ENCODE measurements around the gene SLC12A2. TPM values are rescaled to one million over a fixed set of nuclear protein-coding genes. Genes with fewer than 3 reads are reported as not detected.
A peak's percentile ranks its signal among the peaks of the same experiment; 100 is the strongest.

The SLC12A2 gene
- total and polyA plus RNA-seq, 9 of the 15 experiments (the other 6 are each of a cell fraction or from before 2014, with no cell fraction given) = 5.1 to 20.3 (median 12.6) TPM

- peak; percentile 100 for TF ChIP-seq TCF7 (IDR thresholded peaks at IDR 0.05; ENCODE audit: borderline replicate concordance)
- 0 out of 2 replicates have a peak, but pooled peaks have one; percentile 28 for TF ChIP-seq ZNF175 (CRISPR knock-in tag; IDR thresholded peaks at IDR 0.05; ENCODE audit: low read depth)
- TF ChIP-seq STAT5A (IDR thresholded peaks at IDR 0.05; ENCODE audit: borderline replicate concordance, low read length) = peak; percentile 67
- no peak for TF ChIP-seq MYNN (IDR thresholded peaks at IDR 0.05)
- TF ChIP-seq MYNN (CRISPR knock-in tag; IDR thresholded peaks at IDR 0.05) = no peak
- peak; percentile 99 for TF ChIP-seq FOSL1 (tag; conservative IDR thresholded peaks at IDR 0.05)
- TF ChIP-seq KAT7 (CRISPR knock-in tag; IDR thresholded peaks at IDR 0.05; ENCODE audit: borderline replicate concordance) = no peak
- no peak for TF ChIP-seq ILK (tag; IDR thresholded peaks at IDR 0.05; ENCODE audit: borderline replicate concordance, low read depth)
- TF ChIP-seq KLF13 (tag; IDR thresholded peaks at IDR 0.05; ENCODE audit: borderline replicate concordance, low read depth) = no peak
- TF ChIP-seq CBFA2T3 (IDR thresholded peaks at IDR 0.05) = peak; percentile 91
- TF ChIP-seq FOXK2 (conservative IDR thresholded peaks at IDR 0.05 in 1 of 2, IDR thresholded peaks at IDR 0.05 in 1 of 2; ENCODE audit: low read depth in 2 of 2) = 0 out of 4 replicates have a peak, but pooled peaks of 1 of the 2 experiments have one; percentile 44
- 0 out of 2 replicates have a peak, but pooled peaks have one; percentile 38 for TF ChIP-seq RNF2 (IDR thresholded peaks at IDR 0.05)
- peak; percentile 47; the same call in 1 of the 2 replicates for TF ChIP-seq ARID3A (IDR thresholded peaks at IDR 0.05; ENCODE audit: borderline replicate concordance, low read depth, low read length)
- TF ChIP-seq, protein P1, sequence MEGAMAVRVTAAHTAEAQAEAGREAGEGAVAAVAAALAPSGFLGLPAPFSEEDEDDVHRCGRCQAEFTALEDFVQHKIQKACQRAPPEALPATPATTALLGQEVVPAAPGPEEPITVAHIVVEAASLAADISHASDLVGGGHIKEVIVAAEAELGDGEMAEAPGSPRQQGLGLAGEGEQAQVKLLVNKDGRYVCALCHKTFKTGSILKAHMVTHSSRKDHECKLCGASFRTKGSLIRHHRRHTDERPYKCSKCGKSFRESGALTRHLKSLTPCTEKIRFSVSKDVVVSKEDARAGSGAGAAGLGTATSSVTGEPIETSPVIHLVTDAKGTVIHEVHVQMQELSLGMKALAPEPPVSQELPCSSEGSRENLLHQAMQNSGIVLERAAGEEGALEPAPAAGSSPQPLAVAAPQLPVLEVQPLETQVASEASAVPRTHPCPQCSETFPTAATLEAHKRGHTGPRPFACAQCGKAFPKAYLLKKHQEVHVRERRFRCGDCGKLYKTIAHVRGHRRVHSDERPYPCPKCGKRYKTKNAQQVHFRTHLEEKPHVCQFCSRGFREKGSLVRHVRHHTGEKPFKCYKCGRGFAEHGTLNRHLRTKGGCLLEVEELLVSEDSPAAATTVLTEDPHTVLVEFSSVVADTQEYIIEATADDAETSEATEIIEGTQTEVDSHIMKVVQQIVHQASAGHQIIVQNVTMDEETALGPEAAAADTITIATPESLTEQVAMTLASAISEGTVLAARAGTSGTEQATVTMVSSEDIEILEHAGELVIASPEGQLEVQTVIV (CRISPR knock-in tag; IDR thresholded peaks at IDR 0.05; ENCODE audit: borderline replicate concordance) = no peak
- peak; percentile 59 for TF ChIP-seq GATA2 (CRISPR knock-in tag; IDR thresholded peaks at IDR 0.05)
- no peak for TF ChIP-seq ZNF77 (CRISPR knock-in tag; IDR thresholded peaks at IDR 0.05)
- no peak for TF ChIP-seq ZNF121 (CRISPR knock-in tag; conservative IDR thresholded peaks at IDR 0.05)
- TF ChIP-seq NBN (IDR thresholded peaks at IDR 0.05; ENCODE audit: low read depth) = peak; percentile 74; the same call in 1 of the 2 replicates
- peak; percentile 73; the same call in 1 of the 2 replicates for TF ChIP-seq ILF3 (IDR thresholded peaks at IDR 0.05; ENCODE audit: borderline replicate concordance)
- TF ChIP-seq TRIM24 (IDR thresholded peaks at IDR 0.05) = peak; percentile 24 to 26; a peak in 1 of 4 replicates
- peak; percentile 55; the same call in 1 of the 2 replicates for TF ChIP-seq ETV1 (tag; conservative IDR thresholded peaks at IDR 0.05; ENCODE audit: low read depth)
- peak in 1 of 2 experiments; percentile 88; a peak in 2 of 4 replicates for TF ChIP-seq TEAD1 (CRISPR knock-in tag; IDR thresholded peaks at IDR 0.05)
- peak; percentile 49; the same call in 1 of the 2 replicates for TF ChIP-seq SMAD4 (CRISPR knock-in tag; conservative IDR thresholded peaks at IDR 0.05)
- TF ChIP-seq OTX1 (CRISPR knock-in tag; IDR thresholded peaks at IDR 0.05) = no peak
- no peak for TF ChIP-seq HDAC6 (IDR thresholded peaks at IDR 0.05; ENCODE audit: low read depth, low read length)
Measured at GRCh38 chr5:128038643-128039042, 44.9 kb upstream of the SLC12A2 start (continued).
